GM19193 (cell line): Measurements from ENCODE around the gene PCOLCE2.

Experiments used
- POLR2A ChIP-seq: IDR thresholded peaks from 4 replicates; pipeline ENCODE4 v1.6.1; 2011; ENCODE audit not compliant: insufficient read depth, insufficient read length; ENCODE audit errors: extremely low read depth

PCOLCE2 gene

GRCh38 chr3:142815803-142816202, 73.1 kb downstream of the PCOLCE2 start:
- TF ChIP-seq POLR2A: no peak

GRCh38 chr3:142809259-142809658, 79.6 kb downstream of the PCOLCE2 start:
- no peak for TF ChIP-seq POLR2A

DNA sequence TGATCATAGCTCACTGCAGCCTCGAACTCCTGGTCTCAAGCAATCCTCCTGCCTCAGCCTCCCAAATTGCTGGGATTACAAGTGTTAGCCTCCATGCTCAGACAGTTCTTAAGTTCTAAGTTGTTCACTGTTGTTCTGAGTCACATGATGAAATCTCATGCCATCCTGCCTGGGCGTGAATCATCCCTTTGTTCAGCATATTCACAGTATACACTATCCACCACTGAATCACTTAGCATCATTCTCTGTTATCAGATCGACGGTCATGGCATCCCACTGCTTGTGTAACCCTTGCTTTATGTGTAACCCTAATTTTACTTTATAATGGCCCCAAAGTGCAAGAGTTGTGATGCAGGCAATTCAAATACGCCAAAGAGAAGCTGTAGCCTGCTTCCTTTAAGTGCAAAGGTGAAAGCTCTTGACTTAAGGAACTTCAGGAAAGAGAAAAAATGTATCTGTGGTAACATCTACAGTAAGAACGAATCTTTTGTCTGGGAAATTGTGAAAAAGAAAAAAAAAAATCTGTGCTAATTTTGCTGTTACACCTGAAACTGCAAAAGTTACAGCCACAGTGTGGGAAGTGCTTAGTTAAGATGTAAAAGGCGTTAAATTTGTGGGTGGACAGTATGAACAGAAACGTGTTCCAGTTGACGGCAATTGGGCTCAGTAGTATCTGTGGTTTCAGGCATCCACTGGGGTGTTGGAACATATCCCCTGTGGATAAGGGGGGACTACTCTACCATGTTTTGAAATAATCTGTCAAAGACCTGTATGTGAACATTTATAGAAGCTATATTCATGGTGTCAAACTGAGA, 80.6 kb downstream of the PCOLCE2 start:
- no peak for TF ChIP-seq POLR2A

DNA sequence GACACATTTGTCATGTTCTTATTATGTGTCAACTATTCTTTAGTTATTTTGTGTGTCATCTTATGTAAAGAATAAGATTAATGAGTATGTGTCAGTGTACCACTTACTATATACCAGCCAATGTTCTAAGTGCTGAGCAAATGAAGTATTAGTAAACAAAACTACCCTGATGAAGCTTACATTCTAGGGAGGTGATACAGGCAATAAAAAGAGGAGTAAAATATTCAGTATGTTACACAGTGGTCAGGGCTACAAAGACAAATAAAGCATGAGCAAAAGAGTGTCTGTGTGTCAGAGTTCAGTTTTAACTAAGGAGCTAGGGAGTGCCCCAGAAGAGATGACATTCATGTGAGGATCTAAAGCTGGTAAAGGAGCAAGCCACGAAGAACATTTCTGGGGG, 86.0 kb downstream of the PCOLCE2 start:
- TF ChIP-seq POLR2A: no peak

GRCh38 chr3:142801746-142802145, 87.1 kb downstream of the PCOLCE2 start:
- no peak for TF ChIP-seq POLR2A

GRCh38 chr3:142796823-142797222, 92.1 kb downstream of the PCOLCE2 start:
- TF ChIP-seq POLR2A: no peak

DNA sequence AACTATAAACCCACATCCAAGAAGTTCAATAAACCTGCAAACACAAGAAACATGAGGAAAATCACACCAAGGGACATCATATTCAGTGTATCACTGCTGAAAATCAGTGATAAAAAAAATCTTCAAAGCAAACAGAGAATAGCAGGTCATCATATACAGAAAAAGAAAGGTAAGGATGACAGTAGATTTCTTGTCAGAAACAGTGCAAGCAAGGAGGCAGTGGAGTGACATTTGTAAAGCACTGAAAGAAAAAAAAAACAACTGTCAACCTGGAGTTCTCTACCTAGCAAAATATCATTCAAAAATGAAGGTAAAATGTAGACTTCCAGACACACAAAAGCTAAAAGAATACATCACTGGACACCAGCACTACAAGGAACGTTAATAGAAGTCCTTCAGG, 93.6 kb downstream of the PCOLCE2 start:
- TF ChIP-seq POLR2A: no peak

GRCh38 chr3:142794508-142794907, 94.4 kb downstream of the PCOLCE2 start:
- no peak for TF ChIP-seq POLR2A

DNA sequence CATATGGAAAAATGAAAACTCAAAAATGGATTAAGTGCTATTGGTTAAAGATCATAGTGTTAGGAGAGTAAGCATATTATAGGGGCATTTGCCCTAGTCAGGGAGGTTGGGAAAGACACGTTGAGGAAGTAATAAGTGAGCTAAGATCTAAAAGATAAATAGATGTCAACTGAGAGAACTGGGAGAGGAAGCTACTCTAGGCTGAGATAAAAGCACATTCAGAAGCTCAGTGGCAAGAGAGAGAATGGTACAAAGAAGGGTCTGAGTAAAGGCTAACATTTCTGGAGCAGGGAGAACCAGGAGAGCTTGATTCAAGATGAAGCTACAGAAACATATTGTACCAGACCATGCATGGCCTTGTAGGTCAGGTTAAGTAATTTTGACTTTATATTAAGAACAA, 101.2 kb downstream of the PCOLCE2 start:
- no peak for TF ChIP-seq POLR2A

DNA sequence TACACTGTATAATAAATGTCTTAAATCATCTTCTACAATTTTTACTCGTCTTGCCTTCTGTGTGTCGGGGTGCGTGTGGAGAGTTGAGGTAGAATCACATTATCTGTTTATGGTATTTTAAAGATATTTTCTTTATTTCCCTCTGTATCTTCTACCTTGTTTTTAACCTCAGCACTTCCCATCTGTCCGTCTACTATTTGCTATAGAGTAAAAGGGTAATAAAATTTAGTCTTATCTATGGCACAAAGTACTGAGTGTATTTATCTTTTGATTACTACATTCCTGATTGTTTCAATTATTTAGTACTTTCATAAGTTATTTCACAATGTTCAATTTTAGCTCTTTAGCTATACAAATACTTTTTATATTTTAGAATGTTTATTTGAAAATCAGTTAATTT, 102.9 kb downstream of the PCOLCE2 start:
- TF ChIP-seq POLR2A: no peak

DNA sequence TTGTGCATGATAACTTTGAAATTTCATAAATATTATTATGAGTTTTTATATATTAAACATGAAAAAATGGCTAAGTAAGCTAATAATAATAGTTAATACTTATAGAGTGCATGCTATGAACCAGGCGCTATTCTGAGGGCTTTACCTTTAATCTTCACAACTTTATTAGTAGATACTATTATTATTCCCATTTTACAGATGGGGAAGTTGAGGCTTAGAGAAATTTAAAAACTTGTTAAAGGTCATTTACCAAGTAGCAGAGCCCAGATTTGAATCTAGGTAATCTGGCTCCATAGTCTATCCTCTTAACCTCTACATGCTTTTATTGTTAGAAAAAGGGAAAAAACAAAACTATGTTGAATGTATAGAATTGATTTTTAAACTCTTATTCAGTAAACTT, 104.7 kb downstream of the PCOLCE2 start:
- TF ChIP-seq POLR2A: no peak

DNA sequence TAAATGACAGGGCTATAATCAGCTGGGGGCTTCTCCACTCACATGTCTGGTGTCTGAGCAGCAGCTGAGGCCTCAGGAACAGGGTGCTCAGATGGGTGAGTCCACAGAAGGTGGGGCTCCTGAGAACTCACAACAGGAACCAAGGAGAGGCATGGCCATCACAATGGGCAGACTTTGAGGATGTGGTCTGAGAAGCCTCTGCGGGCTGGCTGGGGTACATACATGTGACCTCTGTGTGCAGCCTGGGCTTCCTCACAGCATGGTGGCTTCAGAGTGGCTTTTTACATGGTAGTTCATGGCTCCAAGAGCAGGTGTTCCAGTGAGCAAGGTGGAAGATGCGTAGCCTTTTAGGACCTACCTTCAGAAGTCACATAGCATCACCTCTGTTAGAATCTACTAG, 106.3 kb downstream of the PCOLCE2 start:
- no peak for TF ChIP-seq POLR2A

DNA sequence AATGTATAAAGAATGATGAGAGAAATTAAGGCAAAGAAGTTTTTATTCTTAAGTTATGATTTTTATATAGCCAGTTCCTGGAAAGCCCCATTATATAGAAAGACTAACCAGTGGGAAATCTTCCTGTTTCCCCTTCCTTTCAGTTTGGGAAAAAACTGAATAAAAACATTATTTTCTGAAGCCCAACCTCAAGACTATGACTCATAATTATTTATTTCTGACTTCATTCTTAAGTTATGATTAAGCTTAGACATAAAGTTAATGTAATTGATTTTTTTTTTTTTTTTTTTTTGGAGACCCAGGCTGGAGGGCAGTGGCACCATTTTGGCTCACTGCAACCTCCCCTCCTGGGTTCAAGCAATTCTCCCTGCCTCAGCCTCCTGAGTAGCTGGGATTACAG, 109.3 kb downstream of the PCOLCE2 start:
- no peak for TF ChIP-seq POLR2A

DNA sequence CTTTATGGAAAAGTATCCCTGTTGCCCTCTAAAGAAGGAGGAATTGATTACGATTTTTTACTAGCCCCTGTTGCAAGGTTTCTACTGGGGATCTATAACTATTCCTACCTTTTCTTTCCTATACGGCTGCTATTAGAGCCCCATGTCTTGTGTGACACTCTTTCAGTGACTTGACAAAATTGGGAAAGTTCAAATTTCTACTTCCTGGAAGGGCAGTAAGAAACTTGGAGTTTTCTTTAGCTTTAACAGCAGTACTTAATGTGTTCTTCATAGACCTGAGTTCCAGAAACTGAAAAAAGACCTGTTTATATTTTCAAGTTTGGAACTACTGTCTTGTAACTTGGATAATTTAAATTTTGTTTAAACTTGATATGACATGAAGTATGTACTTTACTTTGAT, 110.3 kb downstream of the PCOLCE2 start:
- TF ChIP-seq POLR2A: no peak

- TF ChIP-seq POLR2A: no peak
Measured at GRCh38 chr3:142777927-142778326, 111.0 kb downstream of the PCOLCE2 start.

- TF ChIP-seq POLR2A: no peak
Measured at GRCh38 chr3:142768338-142768737, 120.5 kb downstream of the PCOLCE2 start.
